ENCODE data around the gene ZNF219. TPM values are rescaled to one million over a fixed set of nuclear protein-coding genes. Genes with fewer than 3 reads are reported as not detected.
A peak's percentile ranks its signal among the peaks of the same experiment; 100 is the strongest.

The ZNF219 gene
- total and polyA plus RNA-seq, 2 of the 13 experiments (the other 11 are each of a cell fraction or from before 2014, with no cell fraction given) = 34.5 to 36.6 TPM

DNA sequence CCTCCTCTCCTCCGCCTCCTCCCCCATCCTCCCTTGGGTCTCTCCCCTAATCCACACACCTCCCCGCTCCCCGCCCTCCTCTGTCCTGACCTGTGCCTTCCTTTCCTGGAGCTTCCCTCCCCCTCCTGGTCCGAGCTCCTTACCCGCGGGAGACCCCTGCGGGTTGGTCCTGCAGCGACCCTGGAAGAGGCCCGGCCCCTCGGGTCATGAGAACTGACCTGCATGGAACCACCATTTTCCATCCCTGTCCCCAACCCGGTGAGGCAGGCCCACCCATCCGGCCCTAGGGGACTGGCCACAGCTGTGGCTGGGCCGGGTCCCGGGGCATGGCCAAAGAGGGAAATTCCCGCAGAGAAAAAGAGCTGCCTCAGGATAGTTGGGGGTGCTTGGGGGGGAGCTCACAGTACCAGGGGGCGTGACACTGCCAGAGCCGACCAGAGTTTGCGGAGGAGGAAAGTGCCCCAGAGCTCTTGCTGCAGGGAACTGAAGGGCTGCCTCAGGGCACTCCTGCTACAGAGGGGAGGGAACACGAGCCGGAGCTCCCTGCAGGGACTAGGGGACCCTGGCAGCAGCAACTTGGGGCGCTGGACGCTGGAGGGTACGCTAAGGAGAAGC lies 27.7 kb downstream of the ZNF219 start (continued):
- TF ChIP-seq, protein P1, sequence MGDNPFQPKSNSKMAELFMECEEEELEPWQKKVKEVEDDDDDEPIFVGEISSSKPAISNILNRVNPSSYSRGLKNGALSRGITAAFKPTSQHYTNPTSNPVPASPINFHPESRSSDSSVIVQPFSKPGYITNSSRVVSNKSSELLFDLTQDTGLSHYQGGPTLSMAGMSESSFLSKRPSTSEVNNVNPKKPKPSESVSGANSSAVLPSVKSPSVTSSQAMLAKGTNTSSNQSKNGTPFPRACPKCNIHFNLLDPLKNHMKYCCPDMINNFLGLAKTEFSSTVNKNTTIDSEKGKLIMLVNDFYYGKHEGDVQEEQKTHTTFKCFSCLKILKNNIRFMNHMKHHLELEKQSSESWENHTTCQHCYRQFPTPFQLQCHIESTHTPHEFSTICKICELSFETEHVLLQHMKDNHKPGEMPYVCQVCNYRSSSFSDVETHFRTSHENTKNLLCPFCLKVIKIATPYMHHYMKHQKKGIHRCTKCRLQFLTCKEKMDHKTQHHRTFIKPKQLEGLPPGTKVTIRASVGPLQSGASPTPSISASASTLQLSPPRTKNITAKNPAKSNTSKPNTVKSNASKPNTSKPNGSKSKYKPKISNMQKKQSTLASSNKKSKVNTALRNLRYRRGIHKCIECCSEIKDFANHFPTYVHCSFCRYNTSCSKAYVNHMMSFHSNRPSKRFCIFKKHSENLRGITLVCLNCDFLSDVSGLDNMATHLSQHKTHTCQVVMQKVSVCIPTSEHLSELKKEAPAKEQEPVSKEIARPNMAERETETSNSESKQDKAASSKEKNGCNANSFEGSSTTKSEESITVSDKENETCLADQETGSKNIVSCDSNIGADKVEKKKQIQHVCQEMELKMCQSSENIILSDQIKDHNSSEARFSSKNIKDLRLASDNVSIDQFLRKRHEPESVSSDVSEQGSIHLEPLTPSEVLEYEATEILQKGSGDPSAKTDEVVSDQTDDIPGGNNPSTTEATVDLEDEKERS (CRISPR knock-in tag; IDR thresholded peaks at IDR 0.05) = 0 out of 2 replicates have a peak, but pooled peaks have one; percentile 6
- TF ChIP-seq SP2 (CRISPR knock-in tag; IDR thresholded peaks at IDR 0.05) (peak; percentile 34), ZNF841 (CRISPR knock-in tag; IDR thresholded peaks at IDR 0.05; ENCODE audit: borderline replicate concordance) (no peak), ZSCAN21 (CRISPR knock-in tag; IDR thresholded peaks at IDR 0.05; ENCODE audit: borderline replicate concordance) (0 out of 2 replicates have a peak, but pooled peaks have one; percentile 8), ZNF644 (CRISPR knock-in tag; IDR thresholded peaks at IDR 0.05; ENCODE audit: low read depth) (no peak), ZNF678 (CRISPR knock-in tag; IDR thresholded peaks at IDR 0.05) (0 out of 2 replicates have a peak, but pooled peaks have one; percentile 65), NRL (CRISPR knock-in tag; IDR thresholded peaks at IDR 0.05; ENCODE audit: borderline replicate concordance) (peak; percentile 95), RARA (CRISPR knock-in tag; IDR thresholded peaks at IDR 0.05) (no peak), REL (CRISPR knock-in tag; conservative IDR thresholded peaks at IDR 0.05) (peak; percentile 71), ZNF18 (CRISPR knock-in tag; IDR thresholded peaks at IDR 0.05; ENCODE audit: insufficient replicate concordance) (peak; percentile 28), CHCHD3 (CRISPR knock-in tag; IDR thresholded peaks at IDR 0.05) (no peak), ZNF33A (CRISPR knock-in tag; IDR thresholded peaks at IDR 0.05; ENCODE audit: borderline replicate concordance) (no peak), NONO (IDR thresholded peaks at IDR 0.05) (no peak), NONO (CRISPR knock-in tag; conservative IDR thresholded peaks at IDR 0.05) (peak; percentile 63), SRSF1 (optimal IDR thresholded peaks at IDR 0.05; ENCODE audit: low read depth, low read length) (peak; percentile 57), SMARCE1 (IDR thresholded peaks at IDR 0.05; ENCODE audit: borderline replicate concordance) (no peak), NR2F2 (IDR thresholded peaks at IDR 0.05; ENCODE audit: borderline replicate concordance, low read depth) (0 out of 2 replicates have a peak, but pooled peaks have one; percentile 20), NFKBIZ (CRISPR knock-in tag; IDR thresholded peaks at IDR 0.05) (no peak), AKAP8 (CRISPR knock-in tag; IDR thresholded peaks at IDR 0.05) (no peak), TARDBP (CRISPR knock-in tag; IDR thresholded peaks at IDR 0.05) (peak; percentile 17; the same call in 1 of the 2 replicates), ZNF552 (CRISPR knock-in tag; IDR thresholded peaks at IDR 0.05; ENCODE audit: borderline replicate concordance) (no peak), TBX3 (IDR thresholded peaks at IDR 0.05; ENCODE audit: borderline replicate concordance) (no peak)
- TF ChIP-seq, protein P2, sequence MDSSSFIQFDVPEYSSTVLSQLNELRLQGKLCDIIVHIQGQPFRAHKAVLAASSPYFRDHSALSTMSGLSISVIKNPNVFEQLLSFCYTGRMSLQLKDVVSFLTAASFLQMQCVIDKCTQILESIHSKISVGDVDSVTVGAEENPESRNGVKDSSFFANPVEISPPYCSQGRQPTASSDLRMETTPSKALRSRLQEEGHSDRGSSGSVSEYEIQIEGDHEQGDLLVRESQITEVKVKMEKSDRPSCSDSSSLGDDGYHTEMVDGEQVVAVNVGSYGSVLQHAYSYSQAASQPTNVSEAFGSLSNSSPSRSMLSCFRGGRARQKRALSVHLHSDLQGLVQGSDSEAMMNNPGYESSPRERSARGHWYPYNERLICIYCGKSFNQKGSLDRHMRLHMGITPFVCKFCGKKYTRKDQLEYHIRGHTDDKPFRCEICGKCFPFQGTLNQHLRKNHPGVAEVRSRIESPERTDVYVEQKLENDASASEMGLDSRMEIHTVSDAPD (CRISPR knock-in tag; IDR thresholded peaks at IDR 0.05) = no peak
- TF ChIP-seq, protein P3, sequence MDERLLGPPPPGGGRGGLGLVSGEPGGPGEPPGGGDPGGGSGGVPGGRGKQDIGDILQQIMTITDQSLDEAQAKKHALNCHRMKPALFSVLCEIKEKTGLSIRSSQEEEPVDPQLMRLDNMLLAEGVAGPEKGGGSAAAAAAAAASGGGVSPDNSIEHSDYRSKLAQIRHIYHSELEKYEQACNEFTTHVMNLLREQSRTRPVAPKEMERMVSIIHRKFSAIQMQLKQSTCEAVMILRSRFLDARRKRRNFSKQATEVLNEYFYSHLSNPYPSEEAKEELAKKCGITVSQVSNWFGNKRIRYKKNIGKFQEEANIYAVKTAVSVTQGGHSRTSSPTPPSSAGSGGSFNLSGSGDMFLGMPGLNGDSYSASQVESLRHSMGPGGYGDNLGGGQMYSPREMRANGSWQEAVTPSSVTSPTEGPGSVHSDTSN (CRISPR knock-in tag; IDR thresholded peaks at IDR 0.05) = no peak

Measured in HepG2 (cell line).